ENCODE measurements around the gene DGKB.

DGKB gene

GRCh38 chr7:14407246-14408015 is 495.1 kb downstream of the DGKB start:
- Histone ChIP-seq H3K27ac (no peak overlapping the region), H3K4me3 (no peak overlapping the region)
- TF ChIP-seq CTCF (IDR thresholded peaks at IDR 0.05), result no peak
- DNase-seq (ENCODE audit: low spot score), result no peak

- H3K27ac ChIP-seq, result no peak overlapping the region
- no peak for DNase-seq (ENCODE audit: low spot score)
- no peak overlapping the region for H3K4me3 ChIP-seq
- no peak for TF ChIP-seq CTCF (IDR thresholded peaks at IDR 0.05)
These were observed 499.0 kb downstream of the DGKB start for GRCh38 chr7:14403587-14403986.

GRCh38 chr7:14400271-14400670 is 502.3 kb downstream of the DGKB start:
- no peak for DNase-seq (ENCODE audit: low spot score)
- no peak for TF ChIP-seq CTCF (IDR thresholded peaks at IDR 0.05)
- H3K27ac ChIP-seq, result no peak overlapping the region
- no peak overlapping the region for H3K4me3 ChIP-seq

GRCh38 chr7:14398526-14398925 is 504.0 kb downstream of the DGKB start:
- TF ChIP-seq CTCF (IDR thresholded peaks at IDR 0.05), result no peak
- Histone ChIP-seq H3K4me3 (no peak overlapping the region), H3K27ac (no peak overlapping the region)
- DNase-seq (ENCODE audit: low spot score), result no peak

GRCh38 chr7:14395860-14396259 is 506.7 kb downstream of the DGKB start:
- no peak for TF ChIP-seq CTCF (IDR thresholded peaks at IDR 0.05)
- no peak for DNase-seq (ENCODE audit: low spot score)

GRCh38 chr7:14394786-14395185 is 507.8 kb downstream of the DGKB start:
- no peak for DNase-seq (ENCODE audit: low spot score)
- no peak overlapping the region for H3K27ac ChIP-seq
- H3K4me3 ChIP-seq, result no peak overlapping the region
- no peak for TF ChIP-seq CTCF (IDR thresholded peaks at IDR 0.05)

More at GRCh38 chr7:14395860-14396259, 506.7 kb downstream of the DGKB start:
- Histone ChIP-seq H3K27ac (no peak overlapping the region), H3K4me3 (no peak overlapping the region)

- TF ChIP-seq CTCF (IDR thresholded peaks at IDR 0.05), result no peak
- no peak overlapping the region for H3K27ac ChIP-seq
- no peak for DNase-seq (ENCODE audit: low spot score)
- H3K4me3 ChIP-seq, result no peak overlapping the region
These were observed 513.0 kb downstream of the DGKB start for GRCh38 chr7:14389595-14389994.
